ENCODE results near the gene WDFY3.

DNA sequence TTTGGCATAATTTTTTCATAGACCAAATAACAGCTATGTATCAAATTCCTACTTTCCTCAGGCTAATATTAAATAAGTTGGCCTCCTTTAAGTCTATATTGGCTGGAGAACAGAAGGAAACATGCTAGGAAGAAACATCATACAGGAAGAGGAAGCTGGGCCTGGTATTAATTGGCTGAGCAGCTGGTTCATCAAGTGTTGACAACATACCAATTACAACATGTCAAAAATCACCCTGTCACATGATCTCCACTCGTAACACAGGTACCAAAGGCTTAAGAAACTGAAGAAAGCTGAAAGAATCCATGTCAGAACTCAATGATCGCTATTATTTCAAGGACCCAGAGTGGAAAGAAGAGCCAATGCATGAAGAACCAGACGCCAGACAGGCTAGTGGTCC lies 10.5 kb downstream of the WDFY3 start:
- TF ChIP-seq EZH2 (IDR thresholded peaks at IDR 0.05), result no peak
- no peak for TF ChIP-seq CTCF (IDR thresholded peaks at IDR 0.05)
